ENCODE data around the gene HES7. TPM values are rescaled to one million over a fixed set of nuclear protein-coding genes. Genes with fewer than 3 reads are reported as not detected.

Gene HES7
- polyA plus RNA-seq, 2 of the 4 experiments (the other 2 are of a cell fraction), result 0.56 to 0.72 TPM

DNA sequence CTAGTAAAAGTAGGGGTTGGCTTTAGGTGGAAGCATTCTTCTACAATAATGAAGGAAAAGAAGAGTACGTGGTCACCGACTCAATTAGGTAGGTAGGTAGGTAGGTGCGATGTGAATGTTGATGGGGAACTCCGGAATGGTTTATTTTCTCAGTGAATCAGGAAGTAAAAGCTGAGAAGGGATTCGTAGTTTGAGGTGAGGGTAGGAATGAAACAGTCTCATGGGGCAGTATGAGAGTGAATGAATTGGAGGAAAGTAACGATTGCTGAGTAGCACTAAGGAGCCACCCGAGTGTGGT, 14.4 kb upstream of the HES7 start:
- no peak for DNase-seq (ENCODE audit: low read depth in 1 of 2, low spot score in 1 of 2)
- peak overlapping the region; percentile 50 to 58; a peak in 5 of 6 replicates for H3K27ac ChIP-seq
- FAIRE-seq, result no peak
- no peaks in the 10 kb centered on the region for H3K9me3 ChIP-seq
- 20% methylated on average over 7 of the region's 7 CpGs for WGBS (ENCODE audit: missing lambda C conversion rate)
- CTCF ChIA-PET, result interaction anchor here (0.5 to 26.5 kb wide), 31 partner anchors 10 to 451 kb away, joined by 3 to 601 read pairs (median 5); partner anchors contain the start of genes ALOXE3, HES7, PER1 and TMEM107
- peaks cover 27% of the 10 kb centered on the region for H3K4me1 ChIP-seq
- TF ChIP-seq, protein P1, sequence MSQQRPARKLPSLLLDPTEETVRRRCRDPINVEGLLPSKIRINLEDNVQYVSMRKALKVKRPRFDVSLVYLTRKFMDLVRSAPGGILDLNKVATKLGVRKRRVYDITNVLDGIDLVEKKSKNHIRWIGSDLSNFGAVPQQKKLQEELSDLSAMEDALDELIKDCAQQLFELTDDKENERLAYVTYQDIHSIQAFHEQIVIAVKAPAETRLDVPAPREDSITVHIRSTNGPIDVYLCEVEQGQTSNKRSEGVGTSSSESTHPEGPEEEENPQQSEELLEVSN (IDR thresholded peaks at IDR 0.05; ENCODE audit: borderline replicate concordance, low read depth), result no peak
- peak; percentile 26 for TF ChIP-seq MAFK (IDR thresholded peaks at IDR 0.05; ENCODE audit: partially characterized antibody)
- no peak for TF ChIP-seq POLR2AphosphoS2 (conservative IDR thresholded peaks at IDR 0.05; ENCODE audit: low read length)
- TF ChIP-seq, protein P2, sequence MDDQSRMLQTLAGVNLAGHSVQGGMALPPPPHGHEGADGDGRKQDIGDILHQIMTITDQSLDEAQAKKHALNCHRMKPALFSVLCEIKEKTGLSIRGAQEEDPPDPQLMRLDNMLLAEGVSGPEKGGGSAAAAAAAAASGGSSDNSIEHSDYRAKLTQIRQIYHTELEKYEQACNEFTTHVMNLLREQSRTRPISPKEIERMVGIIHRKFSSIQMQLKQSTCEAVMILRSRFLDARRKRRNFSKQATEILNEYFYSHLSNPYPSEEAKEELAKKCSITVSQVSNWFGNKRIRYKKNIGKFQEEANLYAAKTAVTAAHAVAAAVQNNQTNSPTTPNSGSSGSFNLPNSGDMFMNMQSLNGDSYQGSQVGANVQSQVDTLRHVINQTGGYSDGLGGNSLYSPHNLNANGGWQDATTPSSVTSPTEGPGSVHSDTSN (IDR thresholded peaks at IDR 0.05), result no peak
- no peak for TF ChIP-seq HOXB13 (CRISPR knock-in tag; IDR thresholded peaks at IDR 0.05; ENCODE audit: low read depth)
- TF ChIP-seq GATA3 (IDR thresholded peaks at IDR 0.05; ENCODE audit: borderline replicate concordance), result no peak
- TF ChIP-seq FOXS1 (CRISPR knock-in tag; IDR thresholded peaks at IDR 0.05), result no peak
- peak overlapping the region; percentile 88 for H3K4me2 ChIP-seq
- ATAC-seq, result peak; percentile 0; a peak in 1 of 6 replicates
- H3K4me3 ChIP-seq, result peak overlapping the region; percentile 43
- POLR2A ChIA-PET, result interaction anchor here (0.6 to 4.9 kb wide), 8 partner anchors 9 to 83 kb away, joined by 3 to 25 read pairs (median 3); partner anchors contain the start of genes HES7 and PER1

DNA sequence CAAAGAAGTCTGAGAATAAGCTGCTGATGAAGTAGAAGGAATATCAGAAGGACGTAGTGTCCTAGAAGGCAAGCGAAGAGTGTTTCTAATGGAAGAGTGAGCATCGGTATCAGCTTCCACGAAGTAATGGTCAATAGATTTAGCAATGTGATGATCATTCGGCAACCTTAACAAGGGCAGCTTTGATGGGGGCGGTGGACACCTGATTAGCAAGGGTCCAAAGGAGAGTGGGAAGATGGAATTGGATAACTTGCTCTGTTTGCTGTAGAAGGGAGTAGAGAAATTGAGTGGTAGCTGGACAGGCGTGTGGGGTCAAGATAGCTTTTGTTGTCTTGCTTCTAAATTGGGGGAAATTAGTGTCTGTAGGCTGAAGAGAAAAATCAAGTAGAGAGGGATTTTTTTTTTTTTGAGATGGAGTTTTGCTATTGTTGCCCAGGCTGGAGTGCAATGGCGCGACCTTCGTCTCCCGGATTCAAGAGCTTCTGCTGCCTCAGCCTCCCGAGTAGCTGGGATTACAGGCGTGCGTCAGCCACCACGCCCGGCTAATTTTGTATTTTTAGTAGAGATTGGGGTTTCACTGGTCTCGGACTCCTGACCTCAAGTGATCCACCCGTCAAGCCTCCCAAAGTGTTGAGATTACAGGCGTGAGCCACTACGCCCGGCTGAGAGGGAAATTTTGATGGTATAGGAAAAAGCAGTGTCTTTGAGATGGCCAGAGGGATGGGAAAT, 13.9 kb upstream of the HES7 start:
- Histone ChIP-seq H3K27ac (peak overlapping the region; percentile 50 to 58; a peak in 5 of 6 replicates), H3K4me1 (peaks cover 28% of the 10 kb centered on the region), H3K4me2 (peak overlapping the region; percentile 88), H3K4me3 (peak overlapping the region; percentile 43), H3K9me3 (no peaks in the 10 kb centered on the region)
- FAIRE-seq (no peak), DNase-seq (ENCODE audit: low read depth in 1 of 2, low spot score in 1 of 2) (no peak), ATAC-seq (no peak)
- ChIA-PET CTCF (interaction anchor here (0.6 to 26.5 kb wide), 27 partner anchors 9 to 450 kb away, joined by 3 to 601 read pairs (median 5); partner anchors contain the start of genes ALOXE3, HES7, PER1 and TMEM107), POLR2A (interaction anchor here (0.6 to 4.9 kb wide), 11 partner anchors 9 to 39 kb away, joined by 3 to 25 read pairs (median 3); partner anchors contain the start of genes HES7 and PER1)
- WGBS (ENCODE audit: missing lambda C conversion rate), result 49% methylated on average over 21 of the region's 21 CpGs
- TF ChIP-seq POLR2AphosphoS2 (conservative IDR thresholded peaks at IDR 0.05; ENCODE audit: low read length) (no peak), RCOR1 (IDR thresholded peaks at IDR 0.05; ENCODE audit: low read depth, low read length) (no peak), MAFK (IDR thresholded peaks at IDR 0.05; ENCODE audit: partially characterized antibody) (no peak), CHD4 (IDR thresholded peaks at IDR 0.05; ENCODE audit: borderline replicate concordance) (no peak), FOXS1 (CRISPR knock-in tag; IDR thresholded peaks at IDR 0.05) (no peak), HOXA7 (CRISPR knock-in tag; IDR thresholded peaks at IDR 0.05) (no peak), EHF (CRISPR knock-in tag; IDR thresholded peaks at IDR 0.05) (no peak), ZSCAN20 (CRISPR knock-in tag; IDR thresholded peaks at IDR 0.05) (no peak), KDM1A (IDR thresholded peaks at IDR 0.05; ENCODE audit: low read depth) (no peak), ZNF302 (CRISPR knock-in tag; IDR thresholded peaks at IDR 0.05) (no peak), NR3C1 (IDR thresholded peaks at IDR 0.05) (no peak), ZFP36 (IDR thresholded peaks at IDR 0.05; ENCODE audit: borderline replicate concordance, partially characterized antibody) (no peak)
- TF ChIP-seq, protein P3, sequence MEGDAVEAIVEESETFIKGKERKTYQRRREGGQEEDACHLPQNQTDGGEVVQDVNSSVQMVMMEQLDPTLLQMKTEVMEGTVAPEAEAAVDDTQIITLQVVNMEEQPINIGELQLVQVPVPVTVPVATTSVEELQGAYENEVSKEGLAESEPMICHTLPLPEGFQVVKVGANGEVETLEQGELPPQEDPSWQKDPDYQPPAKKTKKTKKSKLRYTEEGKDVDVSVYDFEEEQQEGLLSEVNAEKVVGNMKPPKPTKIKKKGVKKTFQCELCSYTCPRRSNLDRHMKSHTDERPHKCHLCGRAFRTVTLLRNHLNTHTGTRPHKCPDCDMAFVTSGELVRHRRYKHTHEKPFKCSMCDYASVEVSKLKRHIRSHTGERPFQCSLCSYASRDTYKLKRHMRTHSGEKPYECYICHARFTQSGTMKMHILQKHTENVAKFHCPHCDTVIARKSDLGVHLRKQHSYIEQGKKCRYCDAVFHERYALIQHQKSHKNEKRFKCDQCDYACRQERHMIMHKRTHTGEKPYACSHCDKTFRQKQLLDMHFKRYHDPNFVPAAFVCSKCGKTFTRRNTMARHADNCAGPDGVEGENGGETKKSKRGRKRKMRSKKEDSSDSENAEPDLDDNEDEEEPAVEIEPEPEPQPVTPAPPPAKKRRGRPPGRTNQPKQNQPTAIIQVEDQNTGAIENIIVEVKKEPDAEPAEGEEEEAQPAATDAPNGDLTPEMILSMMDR (IDR thresholded peaks at IDR 0.05), result no peak
- TF ChIP-seq, protein P4, sequence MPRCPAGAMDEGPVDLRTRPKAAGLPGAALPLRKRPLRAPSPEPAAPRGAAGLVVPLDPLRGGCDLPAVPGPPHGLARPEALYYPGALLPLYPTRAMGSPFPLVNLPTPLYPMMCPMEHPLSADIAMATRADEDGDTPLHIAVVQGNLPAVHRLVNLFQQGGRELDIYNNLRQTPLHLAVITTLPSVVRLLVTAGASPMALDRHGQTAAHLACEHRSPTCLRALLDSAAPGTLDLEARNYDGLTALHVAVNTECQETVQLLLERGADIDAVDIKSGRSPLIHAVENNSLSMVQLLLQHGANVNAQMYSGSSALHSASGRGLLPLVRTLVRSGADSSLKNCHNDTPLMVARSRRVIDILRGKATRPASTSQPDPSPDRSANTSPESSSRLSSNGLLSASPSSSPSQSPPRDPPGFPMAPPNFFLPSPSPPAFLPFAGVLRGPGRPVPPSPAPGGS (IDR thresholded peaks at IDR 0.05), result no peak
- TF ChIP-seq, protein P5, sequence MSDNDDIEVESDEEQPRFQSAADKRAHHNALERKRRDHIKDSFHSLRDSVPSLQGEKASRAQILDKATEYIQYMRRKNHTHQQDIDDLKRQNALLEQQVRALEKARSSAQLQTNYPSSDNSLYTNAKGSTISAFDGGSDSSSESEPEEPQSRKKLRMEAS (IDR thresholded peaks at IDR 0.05), result no peak
- TF ChIP-seq, protein P2 (IDR thresholded peaks at IDR 0.05), result no peak
- TF ChIP-seq, protein P6, sequence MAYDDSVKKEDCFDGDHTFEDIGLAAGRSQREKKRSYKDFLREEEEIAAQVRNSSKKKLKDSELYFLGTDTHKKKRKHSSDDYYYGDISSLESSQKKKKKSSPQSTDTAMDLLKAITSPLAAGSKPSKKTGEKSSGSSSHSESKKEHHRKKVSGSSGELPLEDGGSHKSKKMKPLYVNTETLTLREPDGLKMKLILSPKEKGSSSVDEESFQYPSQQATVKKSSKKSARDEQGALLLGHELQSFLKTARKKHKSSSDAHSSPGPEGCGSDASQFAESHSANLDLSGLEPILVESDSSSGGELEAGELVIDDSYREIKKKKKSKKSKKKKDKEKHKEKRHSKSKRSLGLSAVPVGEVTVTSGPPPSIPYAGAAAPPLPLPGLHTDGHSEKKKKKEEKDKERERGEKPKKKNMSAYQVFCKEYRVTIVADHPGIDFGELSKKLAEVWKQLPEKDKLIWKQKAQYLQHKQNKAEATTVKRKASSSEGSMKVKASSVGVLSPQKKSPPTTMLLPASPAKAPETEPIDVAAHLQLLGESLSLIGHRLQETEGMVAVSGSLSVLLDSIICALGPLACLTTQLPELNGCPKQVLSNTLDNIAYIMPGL (CRISPR knock-in tag; IDR thresholded peaks at IDR 0.05; ENCODE audit: borderline replicate concordance), result no peak

All from A549 (cell line).